DOHH2 (cell line): ENCODE results near the gene ATP5PB.

Source experiments
- H3F3A ChIP-seq: fragments of 200-600 bp; sonication (generic), shearing (Covaris generic); 2 replicates; pipeline ENCODE4 v1.6.0; 2016; ENCODE audit warnings: antibody characterized with exemption, mild to moderate bottlenecking; ENCODE audit not compliant: control insufficient read depth, insufficient read depth
- H3K27ac ChIP-seq: fragments of 200-600 bp; sonication (generic); 2 replicates; pipeline ENCODE4 v1.5.1; 2014; ENCODE audit warnings: low read depth, mild to moderate bottlenecking, low read length, moderate library complexity
- H3K27me3 ChIP-seq: fragments of 200-600 bp; sonication (generic); 2 replicates; pipeline ENCODE4 v1.6.1; 2014; ENCODE audit warnings: mild to moderate bottlenecking, low read length, mixed read lengths; ENCODE audit not compliant: control insufficient read depth
- H3K36me3 ChIP-seq: fragments of 200-600 bp; sonication (generic); 2 replicates; pipeline ENCODE4 v1.6.1; 2014; ENCODE audit warnings: mild to moderate bottlenecking, low read length, moderate library complexity, mixed read lengths; ENCODE audit not compliant: control insufficient read depth
- H3K4me1 ChIP-seq: fragments of 200-600 bp; sonication (generic); 2 replicates; pipeline ENCODE4 v1.6.1; 2014; ENCODE audit warnings: mild to moderate bottlenecking, low read length, mixed read lengths; ENCODE audit not compliant: control insufficient read depth
- H3K4me2 ChIP-seq: fragments of 200-600 bp; sonication (generic); 2 replicates; pipeline ENCODE4 v1.6.0; 2014; ENCODE audit warnings: mild to moderate bottlenecking, low read length, moderate library complexity
- H3K4me3 ChIP-seq: fragments of 200-600 bp; sonication (generic); 2 replicates; pipeline ENCODE4 v1.5.1; 2014; ENCODE audit warnings: mild to moderate bottlenecking, low read length, mixed read lengths
- H3K79me2 ChIP-seq: fragments of 200-600 bp; sonication (generic); 2 replicates; pipeline ENCODE4 v1.6.1; 2014; ENCODE audit warnings: mild to moderate bottlenecking, low read length, mixed read lengths; ENCODE audit not compliant: control insufficient read depth
- H3K9me2 ChIP-seq: fragments of 200-600 bp; sonication (generic); replicated peaks from 2 replicates; pipeline ENCODE4 v1.6.1; 2014; ENCODE audit warnings: mild to moderate bottlenecking, low read length, mixed read lengths; ENCODE audit not compliant: control insufficient read depth
- H3K9me3 ChIP-seq: fragments of 200-600 bp; sonication (generic); 2 replicates; pipeline ENCODE4 v1.6.1; 2014; ENCODE audit warnings: antibody characterized with exemption, low read length, mixed read lengths; ENCODE audit not compliant: control insufficient read depth, insufficient read depth
- H4K20me1 ChIP-seq: fragments of 200-600 bp; sonication (generic); 2 replicates; pipeline ENCODE4 v1.6.0; 2014; ENCODE audit warnings: low read depth, mild to moderate bottlenecking, antibody characterized with exemption, low read length, moderate library complexity; ENCODE audit not compliant: control insufficient read depth, insufficient read depth
- CTCF ChIP-seq: fragments of 200-600 bp; sonication (generic); IDR thresholded peaks from one replicate; pipeline ENCODE4 v1.5.1; 2014; ENCODE audit warnings: antibody characterized with exemption, mild to moderate bottlenecking, low read depth, low read length; ENCODE audit not compliant: poor library complexity, severe bottlenecking
- EZH2phosphoT487 ChIP-seq: fragments of 200-600 bp; sonication (generic); IDR thresholded peaks from 2 replicates; pipeline ENCODE4 v1.6.1; 2017; ENCODE audit warnings: borderline replicate concordance, mild to moderate bottlenecking, antibody characterized with exemption, low read length, moderate library complexity, mixed read lengths

The ATP5PB gene

DNA sequence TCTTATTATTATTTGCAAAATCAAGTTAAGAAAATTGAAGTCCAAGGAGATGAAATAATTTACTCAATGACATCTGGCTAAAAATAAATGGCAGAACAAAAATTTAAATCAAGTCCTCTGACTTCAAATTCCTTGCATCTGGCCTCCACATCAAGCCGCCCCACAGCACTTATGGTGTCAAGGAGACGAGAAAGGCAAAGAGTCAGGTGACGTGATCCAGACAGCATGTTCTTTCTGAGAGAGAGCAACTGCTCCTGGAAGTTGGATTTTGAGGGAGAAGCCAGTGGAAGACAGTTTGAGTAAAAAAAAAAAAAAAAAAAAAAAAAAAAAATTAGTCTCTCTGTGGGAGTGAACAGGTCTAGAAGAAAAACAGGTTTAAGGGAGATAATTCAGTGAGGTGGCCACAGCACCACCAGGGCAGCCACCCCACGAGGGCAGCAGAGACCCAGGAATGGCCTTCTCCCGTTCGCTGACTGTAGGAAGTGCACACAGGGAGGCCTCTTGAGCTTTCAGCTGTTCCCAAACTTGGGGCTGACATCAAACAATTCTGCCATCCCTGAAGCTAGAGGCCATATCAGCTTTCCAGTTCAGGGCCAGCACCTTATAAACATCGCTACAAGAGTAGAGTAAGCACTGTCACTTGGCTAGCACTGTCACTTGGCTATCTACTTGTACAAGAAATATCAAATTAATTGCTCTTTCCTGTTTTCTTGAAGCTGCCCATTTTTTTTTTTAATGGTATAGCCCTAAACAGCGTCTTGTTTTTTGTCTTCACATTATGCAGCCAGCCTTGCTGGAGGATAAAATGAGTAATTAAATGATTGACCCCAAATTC, 32.3 kb downstream of the ATP5PB start:
- no peaks in the 10 kb centered on the region for H3K9me2 ChIP-seq
- peaks cover 16% of the 10 kb centered on the region for H3K4me1 ChIP-seq
- no peak overlapping the region for H3K4me2 ChIP-seq
- H3K27me3 ChIP-seq: no peaks in the 10 kb centered on the region
- H3K4me3 ChIP-seq: no peak overlapping the region
- TF ChIP-seq CTCF (peak; percentile 67), EZH2phosphoT487 (no peak)
- H3K36me3 ChIP-seq: peaks cover 4% of the 10 kb centered on the region; the same call in 1 of the 2 replicates
- H3K27ac ChIP-seq: no peak overlapping the region
- no peaks in the 10 kb centered on the region for H3K79me2 ChIP-seq
- no peaks in the 10 kb centered on the region for H3F3A ChIP-seq
- no peaks in the 10 kb centered on the region for H4K20me1 ChIP-seq
- no peaks in the 10 kb centered on the region for H3K9me3 ChIP-seq

- no peaks in the 10 kb centered on the region for H3K27me3 ChIP-seq
- H3K79me2 ChIP-seq: no peaks in the 10 kb centered on the region
- H3K9me3 ChIP-seq: no peaks in the 10 kb centered on the region
- H3K4me3 ChIP-seq: no peak overlapping the region
- H3K36me3 ChIP-seq: no peaks in the 10 kb centered on the region
- H3F3A ChIP-seq: no peaks in the 10 kb centered on the region
- peaks cover 3% of the 10 kb centered on the region; the same call in 1 of the 2 replicates for H3K4me1 ChIP-seq
- H3K4me2 ChIP-seq: no peak overlapping the region
- no peaks in the 10 kb centered on the region for H3K9me2 ChIP-seq
- H4K20me1 ChIP-seq: no peaks in the 10 kb centered on the region
- no peak overlapping the region for H3K27ac ChIP-seq
- TF ChIP-seq EZH2phosphoT487 (no peak), CTCF (no peak)
These were observed 33.9 kb downstream of the ATP5PB start for GRCh38 chr1:111483166-111483565.

GRCh38 chr1:111483876-111484275, 34.6 kb downstream of the ATP5PB start:
- H3K27me3 ChIP-seq: no peaks in the 10 kb centered on the region
- H3K4me1 ChIP-seq: peaks cover 3% of the 10 kb centered on the region; the same call in 1 of the 2 replicates
- H3K4me2 ChIP-seq: no peak overlapping the region
- no peaks in the 10 kb centered on the region for H3K36me3 ChIP-seq
- no peak overlapping the region for H3K4me3 ChIP-seq
- H3K79me2 ChIP-seq: no peaks in the 10 kb centered on the region
- no peaks in the 10 kb centered on the region for H3F3A ChIP-seq
- no peaks in the 10 kb centered on the region for H3K9me2 ChIP-seq
- H3K9me3 ChIP-seq: no peaks in the 10 kb centered on the region
- H3K27ac ChIP-seq: no peak overlapping the region
- H4K20me1 ChIP-seq: no peaks in the 10 kb centered on the region
- no peak for TF ChIP-seq CTCF
- TF ChIP-seq EZH2phosphoT487: no peak
